Breast epithelium (tissue), 4 donors: ENCODE data around the gene YIPF6. TPM values are rescaled to one million over a fixed set of nuclear protein-coding genes. Genes with fewer than 3 reads are reported as not detected.

ENCODE experiments used
- DNase-seq, 2 donors: peaks; one replicate each; pipeline ENCODE4 v3.0.0-alpha.2; 2019; ENCODE audit warnings: low spot score in 2 of 2
- H3K27ac ChIP-seq, 2 donors: fragments of 200-600 bp; sonication (generic) in 1 of 2; one replicate each; pipeline ENCODE4 v1.5.1; 2016 to 2019; ENCODE audit warnings: mild to moderate bottlenecking in 1 of 2
- H3K27me3 ChIP-seq, 2 donors: fragments of 200-600 bp; sonication (generic) in 1 of 2; one replicate each; pipeline versions ENCODE4 v1.5.1 to v1.6.0; 2017 to 2019; ENCODE audit warnings: control low read depth in 1 of 2, mild to moderate bottlenecking in 1 of 2
- H3K36me3 ChIP-seq: fragments of 200-600 bp; one replicate; pipeline ENCODE4 v1.5.1; 2019
- H3K4me1 ChIP-seq, 2 donors: fragments of 200-600 bp; sonication (generic); one replicate each; pipeline ENCODE4 v1.5.1; 2016 to 2019; ENCODE audit warnings: control low read depth in 1 of 2
- H3K4me3 ChIP-seq, 3 donors: fragments of 200-600 bp; sonication (generic); 1 replicate in 2 of 3; 2 replicates in 1 of 3; pipeline ENCODE4 v1.5.1; 2016 to 2019; ENCODE audit warnings: mild to moderate bottlenecking in 3 of 3, moderate library complexity in 2 of 3
- H3K9me3 ChIP-seq, 2 donors: fragments of 200-600 bp; sonication (generic) in 1 of 2; one replicate each; pipeline ENCODE4 v1.5.1; 2016 to 2019; ENCODE audit warnings: control low read depth in 1 of 2
- CTCF ChIP-seq, 3 donors: fragments of 450-650 bp; IDR thresholded peaks; one replicate each; pipeline ENCODE4 v1.5.1; 2016 to 2017; ENCODE audit warnings: antibody characterized with exemption in 3 of 3, mild to moderate bottlenecking in 3 of 3, moderate library complexity in 3 of 3
- POLR2A ChIP-seq: fragments of 450-650 bp; IDR thresholded peaks from one replicate; pipeline ENCODE4 v1.6.1; 2016; ENCODE audit warnings: antibody characterized with exemption, mild to moderate bottlenecking, moderate library complexity
- POLR2AphosphoS5 ChIP-seq, 3 donors: sonication (generic); formaldehyde crosslinking; IDR thresholded peaks; one replicate each; pipeline ENCODE4 v1.6.1; 2017; ENCODE audit warnings: antibody characterized with exemption in 3 of 3
- intact Hi-C: fragments of 100-400 bp; cut with DNase I; formaldehyde crosslinking; loops from one replicate; pipeline ENCODE4 v1.15.1; 2023; ENCODE audit warnings: low total_unique reads
- total RNA-seq, 3 donors: library from RNA; depleted of rRNA; stranded (reverse); fragments of >200 nt; gene quantifications; one replicate each; pipeline ENCODE4 v1.1.0, GENCODE V29; 2016

YIPF6 gene
- total RNA-seq, 3 donors from 2014 or later = 25.3 to 27.9 (median 27.2) TPM

- intact Hi-C loops = no loop called here
Measured at GRCh38 chrX:68461576-68461975, 37.3 kb upstream of the YIPF6 start.

GRCh38 chrX:68462197-68462596, 36.7 kb upstream of the YIPF6 start:
- intact Hi-C loops = no loop called here

More at GRCh38 chrX:68461576-68461975, 37.3 kb upstream of the YIPF6 start:
- H3K27me3 ChIP-seq = peaks cover 0 to 10% of the 10 kb centered on the region in 2 donors
- no peaks in the 10 kb centered on the region for H3K9me3 ChIP-seq
- H3K36me3 ChIP-seq = no peaks in the 10 kb centered on the region
- no peak overlapping the region for H3K27ac ChIP-seq
- H3K4me1 ChIP-seq = no peaks in the 10 kb centered on the region
- H3K4me3 ChIP-seq = no peak overlapping the region
- TF ChIP-seq CTCF (IDR thresholded peaks at IDR 0.05) (no peak), POLR2A (no peak), POLR2AphosphoS5 (IDR thresholded peaks at IDR 0.05) (no peak)
- DNase-seq = no peak

GRCh38 chrX:68462653-68463052, 36.2 kb upstream of the YIPF6 start:
- Histone ChIP-seq H3K4me3 (no peak overlapping the region), H3K9me3 (no peaks in the 10 kb centered on the region), H3K27me3 (peaks cover 0 to 10% of the 10 kb centered on the region in 2 donors), H3K36me3 (no peaks in the 10 kb centered on the region), H3K4me1 (no peaks in the 10 kb centered on the region), H3K27ac (no peak overlapping the region)
- no peak for DNase-seq
- TF ChIP-seq CTCF (IDR thresholded peaks at IDR 0.05) (peak in 2 of 3 donors; percentile 51 to 54), POLR2AphosphoS5 (IDR thresholded peaks at IDR 0.05) (no peak)
- intact Hi-C loops = no loop called here

More at GRCh38 chrX:68462197-68462596, 36.7 kb upstream of the YIPF6 start:
- TF ChIP-seq CTCF (IDR thresholded peaks at IDR 0.05) (no peak), POLR2AphosphoS5 (IDR thresholded peaks at IDR 0.05) (no peak), POLR2A (no peak)
- Histone ChIP-seq H3K36me3 (no peaks in the 10 kb centered on the region), H3K9me3 (no peaks in the 10 kb centered on the region), H3K4me3 (no peak overlapping the region), H3K27me3 (peaks cover 0 to 10% of the 10 kb centered on the region in 2 donors), H3K27ac (no peak overlapping the region), H3K4me1 (no peaks in the 10 kb centered on the region)
- no peak for DNase-seq

- Histone ChIP-seq H3K4me1 (no peaks in the 10 kb centered on the region), H3K4me3 (no peak overlapping the region), H3K27me3 (peaks cover 0 to 13% of the 10 kb centered on the region in 2 donors), H3K27ac (no peak overlapping the region), H3K9me3 (no peaks in the 10 kb centered on the region), H3K36me3 (no peaks in the 10 kb centered on the region)
- no peak for DNase-seq
- TF ChIP-seq POLR2AphosphoS5 (IDR thresholded peaks at IDR 0.05) (no peak), CTCF (IDR thresholded peaks at IDR 0.05) (no peak), POLR2A (no peak)
- intact Hi-C loops = no loop called here
Measured at GRCh38 chrX:68463880-68464279, 35.0 kb upstream of the YIPF6 start.

GRCh38 chrX:68464796-68465195, 34.1 kb upstream of the YIPF6 start:
- no peak overlapping the region for H3K4me3 ChIP-seq
- H3K9me3 ChIP-seq = no peaks in the 10 kb centered on the region
- H3K4me1 ChIP-seq = no peaks in the 10 kb centered on the region
- no peaks in the 10 kb centered on the region for H3K36me3 ChIP-seq
- H3K27ac ChIP-seq = no peak overlapping the region
- intact Hi-C loops = no loop called here
- TF ChIP-seq POLR2AphosphoS5 (IDR thresholded peaks at IDR 0.05) (no peak), POLR2A (no peak), CTCF (IDR thresholded peaks at IDR 0.05) (no peak)
- peaks cover 0 to 6% of the 10 kb centered on the region in 2 donors for H3K27me3 ChIP-seq
- no peak for DNase-seq
